ENCODE results near the gene LTBP1. TPM values are rescaled to one million over a fixed set of nuclear protein-coding genes. Genes with fewer than 3 reads are reported as not detected.

Gene LTBP1
- total and polyA plus RNA-seq, 9 donors: 13.5 to 117 (median 41.8) TPM

GRCh38 chr2:33073018-33073417 is 126.3 kb downstream of the LTBP1 start:
- Histone ChIP-seq H3K9me3 (no peaks in the 10 kb centered on the region), H3K4me1 (ENCODE audit: insufficient read depth) (peaks cover 4% of the 10 kb centered on the region), H3K27ac (no peak overlapping the region), H3K36me3 (no peaks in the 10 kb centered on the region), H3K27me3 (no peaks in the 10 kb centered on the region), H3K4me3 (no peak overlapping the region)
- intact Hi-C loops (cut with DNase I): loop anchor here in 1 of 4 donors (5.0 kb wide), 1 partner anchor 39 kb away; no protein-coding TSS in a partner anchor
- TF ChIP-seq EP300 (IDR thresholded peaks at IDR 0.05) (no peak), POLR2A (IDR thresholded peaks at IDR 0.05) (no peak), CTCF (IDR thresholded peaks at IDR 0.05) (no peak)
- no peak for DNase-seq
- WGBS, 3 donors: 93 to 96% (median 93%) methylated on average over 4 of the region's 4 CpGs

- Histone ChIP-seq H3K4me1 (ENCODE audit: insufficient read depth) (peaks cover 4% of the 10 kb centered on the region), H3K36me3 (no peaks in the 10 kb centered on the region), H3K27me3 (no peaks in the 10 kb centered on the region), H3K4me3 (no peak overlapping the region), H3K27ac (no peak overlapping the region), H3K9me3 (no peaks in the 10 kb centered on the region)
- intact Hi-C loops (cut with DNase I): loop anchor here in 1 of 4 donors (5.0 kb wide), 1 partner anchor 38 kb away; no protein-coding TSS in a partner anchor
- no peak for TF ChIP-seq CTCF (IDR thresholded peaks at IDR 0.05)
- TF ChIP-seq POLR2A (IDR thresholded peaks at IDR 0.05): no peak
- no peak for TF ChIP-seq EP300 (IDR thresholded peaks at IDR 0.05)
- WGBS, 3 donors: 92 to 98% (median 96%) methylated on average over 6 of the region's 6 CpGs
- no peak for DNase-seq
These were observed 127.4 kb downstream of the LTBP1 start for GRCh38 chr2:33074197-33074596.

DNA sequence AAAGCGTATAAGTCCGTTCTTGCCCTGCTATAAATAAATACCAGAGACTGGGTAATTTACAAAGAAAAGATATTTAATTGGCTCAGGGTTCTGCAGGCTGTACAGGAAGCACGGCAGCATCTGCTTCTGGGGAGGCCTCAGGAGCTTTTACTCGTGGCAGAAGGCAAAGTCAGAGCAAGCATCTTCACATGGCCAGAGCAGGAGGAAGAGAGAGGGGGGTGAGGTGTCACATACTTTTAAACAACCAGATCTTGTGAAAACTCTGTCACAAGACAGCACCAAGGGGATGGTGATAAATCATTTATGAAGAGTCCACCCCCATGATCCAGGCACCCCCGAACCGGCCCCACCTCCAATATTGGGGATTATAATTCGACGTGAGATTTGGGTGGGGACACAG is 130.6 kb downstream of the LTBP1 start:
- 69 to 73% (median 69%) methylated on average over 8 of the region's 8 CpGs for WGBS, 3 donors
- Histone ChIP-seq H3K9me3 (no peaks in the 10 kb centered on the region), H3K27me3 (no peaks in the 10 kb centered on the region), H3K4me1 (ENCODE audit: insufficient read depth) (no peaks in the 10 kb centered on the region), H3K27ac (no peak overlapping the region), H3K36me3 (no peaks in the 10 kb centered on the region), H3K4me3 (no peak overlapping the region)
- no peak for DNase-seq
- intact Hi-C loops (cut with DNase I): no loop called here
- TF ChIP-seq POLR2A (IDR thresholded peaks at IDR 0.05) (no peak), CTCF (IDR thresholded peaks at IDR 0.05) (no peak), EP300 (IDR thresholded peaks at IDR 0.05) (no peak)

DNA sequence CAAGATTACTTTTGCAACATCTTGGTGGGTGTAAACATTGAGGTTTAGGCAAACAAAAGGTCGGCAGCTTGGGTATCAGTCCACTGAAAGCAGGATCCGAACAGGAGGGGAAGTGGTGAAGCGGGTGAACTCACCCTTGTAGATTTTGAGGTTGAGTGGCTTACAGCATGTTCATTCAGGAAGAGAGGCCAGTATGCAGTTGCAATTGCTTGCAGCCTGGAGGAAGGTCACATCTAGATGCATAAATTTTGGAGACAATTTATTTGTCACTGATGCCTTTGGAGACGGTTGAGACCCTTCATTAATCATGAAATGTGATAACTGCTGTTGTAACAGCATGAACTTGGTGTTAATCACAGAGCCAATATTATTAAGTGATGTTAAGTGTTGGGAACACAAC is 131.1 kb downstream of the LTBP1 start:
- Histone ChIP-seq H3K27ac (no peak overlapping the region), H3K27me3 (no peaks in the 10 kb centered on the region), H3K9me3 (no peaks in the 10 kb centered on the region), H3K36me3 (no peaks in the 10 kb centered on the region), H3K4me1 (ENCODE audit: insufficient read depth) (no peaks in the 10 kb centered on the region), H3K4me3 (no peak overlapping the region)
- 64 to 75% (median 71%) methylated on average over 4 of the region's 4 CpGs for WGBS, 3 donors
- TF ChIP-seq CTCF (IDR thresholded peaks at IDR 0.05) (no peak), POLR2A (IDR thresholded peaks at IDR 0.05) (no peak), EP300 (IDR thresholded peaks at IDR 0.05) (no peak)
- intact Hi-C loops (cut with DNase I): no loop called here
- no peak for DNase-seq

Data from ovary (tissue), 9 donors.